SH-SY5Y (cell line): Measurements from ENCODE around the gene ARHGAP4.

Experiments used
- GATA2 ChIP-seq: IDR thresholded peaks from 2 replicates; pipeline ENCODE4 v1.6.1; 2011; ENCODE audit warnings: mild to moderate bottlenecking, low read depth, low read length
- GATA3 ChIP-seq: IDR thresholded peaks from 2 replicates; pipeline ENCODE4 v1.6.1; 2011; ENCODE audit warnings: low read depth, mild to moderate bottlenecking, low read length, moderate library complexity

- TF ChIP-seq GATA3: no peak
- TF ChIP-seq GATA2: no peak
Observed at GRCh38 chrX:153963546-153963945, 37.5 kb upstream of the ARHGAP4 start.
